IPS-NIHi7 (cell line): ENCODE results near the gene TENM4.

Experiments used
- DNase-seq: peaks from one replicate; pipeline ENCODE4 v3.0.0; 2012; ENCODE audit warnings: mixed read lengths; ENCODE audit errors: extremely low spot score

Gene TENM4

GRCh38 chr11:78699609-78700135 lies 741.2 kb downstream of the TENM4 start:
- DNase-seq, result no peak

GRCh38 chr11:78698612-78699011 lies 742.2 kb downstream of the TENM4 start:
- DNase-seq, result no peak

- no peak for DNase-seq
Observed at GRCh38 chr11:78696177-78696576, 744.7 kb downstream of the TENM4 start.

- no peak for DNase-seq
Observed at GRCh38 chr11:78694152-78694551, 746.7 kb downstream of the TENM4 start.

- DNase-seq, result no peak
Observed at GRCh38 chr11:78691215-78691614, 749.6 kb downstream of the TENM4 start.

- no peak for DNase-seq
Observed at GRCh38 chr11:78690352-78690987, 750.4 kb downstream of the TENM4 start.

- no peak for DNase-seq
Observed at GRCh38 chr11:78689585-78690153, 751.2 kb downstream of the TENM4 start.

GRCh38 chr11:78689101-78689500 lies 751.7 kb downstream of the TENM4 start:
- DNase-seq, result no peak

GRCh38 chr11:78688460-78688859 lies 752.4 kb downstream of the TENM4 start:
- no peak for DNase-seq

GRCh38 chr11:78685156-78685555 lies 755.7 kb downstream of the TENM4 start:
- DNase-seq, result no peak

GRCh38 chr11:78684377-78684776 lies 756.5 kb downstream of the TENM4 start:
- DNase-seq, result no peak

GRCh38 chr11:78683774-78684173 lies 757.1 kb downstream of the TENM4 start:
- no peak for DNase-seq

- DNase-seq, result no peak
Observed at GRCh38 chr11:78676026-78676557, 764.7 kb downstream of the TENM4 start.

GRCh38 chr11:78672850-78673620 lies 767.8 kb downstream of the TENM4 start:
- no peak for DNase-seq

- DNase-seq, result no peak
Observed at GRCh38 chr11:78669249-78669648, 771.6 kb downstream of the TENM4 start.

GRCh38 chr11:78667461-78667860 lies 773.4 kb downstream of the TENM4 start:
- no peak for DNase-seq

GRCh38 chr11:78666675-78667160 lies 774.1 kb downstream of the TENM4 start:
- no peak for DNase-seq

- DNase-seq, result no peak
Observed at GRCh38 chr11:78664636-78665035, 776.2 kb downstream of the TENM4 start.

- DNase-seq, result no peak
Observed at GRCh38 chr11:78662811-78663210, 778.0 kb downstream of the TENM4 start.

GRCh38 chr11:78660471-78660870 lies 780.4 kb downstream of the TENM4 start:
- no peak for DNase-seq

GRCh38 chr11:78659326-78660270 lies 781.2 kb downstream of the TENM4 start:
- DNase-seq, result no peak
